ENCODE data around the gene AGBL4. TPM values are rescaled to one million over a fixed set of nuclear protein-coding genes. Genes with fewer than 3 reads are reported as not detected.

The AGBL4 gene
- total and polyA plus RNA-seq, 9 of the 15 experiments (the other 6 are each of a cell fraction or from before 2014, with no cell fraction given) = 0.11 TPM; not detected in 7

GRCh38 chr1:49098866-49099265 lies 924.9 kb downstream of the AGBL4 start:
- DNase-seq (ENCODE audit: extremely low read depth in 1 of 4, low spot score in 3 of 4) (no peak), ATAC-seq (no peak), FAIRE-seq (no peak)
- 2% methylated on average over 5 of the region's 5 CpGs for WGBS (ENCODE audit: insufficient coverage, low coverage, missing lambda C conversion rate)
- POLR2A ChIA-PET = no interaction called here
- Histone ChIP-seq H3K27ac (ENCODE audit: extremely low read depth, low read depth, low read length) (no peak overlapping the region), H3K79me2 (ENCODE audit: control insufficient read depth, insufficient read depth, low read length) (no peaks in the 10 kb centered on the region), H3K9me1 (ENCODE audit: control insufficient read depth, insufficient read depth, low read length) (no peaks in the 10 kb centered on the region), H3K36me3 (ENCODE audit: control insufficient read depth, insufficient read depth, low read length) (no peaks in the 10 kb centered on the region), H3K4me3 (no peak overlapping the region), H3K27me3 (ENCODE audit: control insufficient read depth in 2 of 2, insufficient read depth in 2 of 2, low read length in 2 of 2) (no peaks in the 10 kb centered on the region), H4K20me1 (replicated peaks; ENCODE audit: control insufficient read depth, insufficient read depth, low read length) (no peaks in the 10 kb centered on the region), H3K4me2 (ENCODE audit: insufficient read depth, low read length) (no peak overlapping the region), H3K9ac (ENCODE audit: insufficient read depth in 1 of 2, low read depth in 2 of 2, low read length in 2 of 2) (no peak overlapping the region), H3K4me1 (replicated peaks in 1 of 2; ENCODE audit: control insufficient read depth in 2 of 2, insufficient read depth in 2 of 2, low read length in 2 of 2) (no peaks in the 10 kb centered on the region), H3K9me3 (replicated peaks; ENCODE audit: control insufficient read depth, insufficient read depth, low read depth, low read length) (no peaks in the 10 kb centered on the region), H2AFZ (ENCODE audit: low read depth, low read length) (no peak overlapping the region)
- CTCF ChIA-PET (ENCODE audit: low intra/inter-chr PET ratio) = no interaction called here
- intact Hi-C loops (cut with micrococcal nuclease) = no loop called here
- no TSS peak for BruUV-seq (replicated peaks)
- in situ Hi-C loops (cut with MboI) = no loop called here
- no peak for TF ChIP-seq RAD51 (IDR thresholded peaks at IDR 0.05; ENCODE audit: borderline replicate concordance, low read depth)
- no peak for TF ChIP-seq MNT (conservative IDR thresholded peaks at IDR 0.05)
- TF ChIP-seq CREB3 (tag; conservative IDR thresholded peaks at IDR 0.05; ENCODE audit: low read depth) = no peak
- TF ChIP-seq POLR2H (tag; IDR thresholded peaks at IDR 0.05; ENCODE audit: low read depth) = no peak
- no peak for TF ChIP-seq BMI1 (IDR thresholded peaks at IDR 0.05; ENCODE audit: low read length)
